Transverse colon (tissue), 4 donors: Measurements from ENCODE around the gene TIMD4. TPM values are rescaled to one million over a fixed set of nuclear protein-coding genes. Genes with fewer than 3 reads are reported as not detected.
"Not testable (repeated sequence)": the region's sequence is repeated elsewhere in the genome, so short reads cannot be mapped to it uniquely, and the experiment has no call there.

Source experiments
- DNase-seq: peaks from one replicate; pipeline ENCODE4 v3.0.0-alpha.2; 2019
- H3K27ac ChIP-seq, 4 donors: fragments of 200-600 bp; sonication (generic); 2 replicates each; pipeline ENCODE4 v1.5.1; 2016 to 2018; ENCODE audit warnings: inconsistent platforms in 4 of 4
- H3K27me3 ChIP-seq: fragments of 200-600 bp; sonication (generic); 2 replicates; pipeline ENCODE4 v1.5.1; 2017; ENCODE audit warnings: inconsistent platforms
- H3K36me3 ChIP-seq, 4 donors: fragments of 200-600 bp; sonication (generic); 2 replicates each; pipeline ENCODE4 v1.5.1; 2017 to 2019; ENCODE audit warnings: inconsistent platforms in 4 of 4
- H3K4me1 ChIP-seq, 4 donors: fragments of 200-600 bp; sonication (generic); 2 replicates each; pipeline ENCODE4 v1.5.1; 2017 to 2020; ENCODE audit warnings: inconsistent platforms in 4 of 4
- H3K4me3 ChIP-seq, 4 donors: fragments of 200-600 bp; sonication (generic); 1 replicate in 1 of 4; 2 replicates in 3 of 4; pipeline versions ENCODE4 v1.5.1 to v1.6.1; 2017 to 2019; ENCODE audit warnings: inconsistent platforms in 4 of 4
- H3K9me3 ChIP-seq, 2 donors: fragments of 200-600 bp; sonication (generic); 2 replicates each; pipeline ENCODE4 v1.5.1; 2017 to 2019; ENCODE audit warnings: inconsistent platforms in 2 of 2
- EP300 ChIP-seq: sonication (generic); formaldehyde crosslinking; IDR thresholded peaks from one replicate; pipeline ENCODE4 v1.6.1; 2017; ENCODE audit warnings: antibody characterized with exemption, low read depth
- POLR2A ChIP-seq: fragments of 450-650 bp; IDR thresholded peaks from one replicate; pipeline ENCODE4 v1.6.1; 2016; ENCODE audit warnings: antibody characterized with exemption, mild to moderate bottlenecking, moderate library complexity
- POLR2AphosphoS5 ChIP-seq, 3 donors: sonication (generic); formaldehyde crosslinking; IDR thresholded peaks; one replicate each; pipeline ENCODE4 v1.6.1; 2016; ENCODE audit warnings: antibody characterized with exemption in 3 of 3
- WGBS, 2 donors: methylation state at CpG; one replicate each; pipeline ENCODE4 v1.1.5; 2018; ENCODE audit warnings: low coverage in 1 of 2; 5-methylcytosine and 5-hydroxymethylcytosine counted together
- in situ Hi-C, 4 donors: fragments of 200-750 bp; cut with MboI; loops; one replicate each; pipeline versions ENCODE4 v1.15.0 to v1.15.1; 2017; ENCODE audit warnings: low sequenced_read_pairs in 3 of 4, low pct_ligation_motif_present in 1 of 4, low pct_unique_long_range_greater_than_20kb in 1 of 4
- intact Hi-C: fragments of 100-400 bp; cut with DNase I; formaldehyde crosslinking; loops from one replicate; pipeline ENCODE4 v1.15.1; 2023; ENCODE audit warnings: low total_unique reads
- total RNA-seq, 4 donors: library from RNA; depleted of rRNA; stranded (reverse); fragments of >200 nt; gene quantifications; one replicate each; pipeline ENCODE4 v1.1.0, GENCODE V29; 2016
- TF ChIP-seq, protein P1 (sequence below), 5 experiments: fragments of 200-600 bp in 3 of 5; fragments of 450-650 bp in 2 of 5; sonication (generic) in 3 of 5; IDR thresholded peaks; 1 replicate in 2 of 5; 2 replicates in 3 of 5; pipeline ENCODE4 v1.5.1; 2016 to 2017; ENCODE audit warnings: antibody characterized with exemption in 5 of 5, inconsistent platforms in 3 of 5, mild to moderate bottlenecking in 2 of 5, moderate library complexity in 1 of 5

The TIMD4 gene
- total RNA-seq, 4 donors from 2014 or later: 1.4 to 3.0 (median 2.3) TPM

DNA sequence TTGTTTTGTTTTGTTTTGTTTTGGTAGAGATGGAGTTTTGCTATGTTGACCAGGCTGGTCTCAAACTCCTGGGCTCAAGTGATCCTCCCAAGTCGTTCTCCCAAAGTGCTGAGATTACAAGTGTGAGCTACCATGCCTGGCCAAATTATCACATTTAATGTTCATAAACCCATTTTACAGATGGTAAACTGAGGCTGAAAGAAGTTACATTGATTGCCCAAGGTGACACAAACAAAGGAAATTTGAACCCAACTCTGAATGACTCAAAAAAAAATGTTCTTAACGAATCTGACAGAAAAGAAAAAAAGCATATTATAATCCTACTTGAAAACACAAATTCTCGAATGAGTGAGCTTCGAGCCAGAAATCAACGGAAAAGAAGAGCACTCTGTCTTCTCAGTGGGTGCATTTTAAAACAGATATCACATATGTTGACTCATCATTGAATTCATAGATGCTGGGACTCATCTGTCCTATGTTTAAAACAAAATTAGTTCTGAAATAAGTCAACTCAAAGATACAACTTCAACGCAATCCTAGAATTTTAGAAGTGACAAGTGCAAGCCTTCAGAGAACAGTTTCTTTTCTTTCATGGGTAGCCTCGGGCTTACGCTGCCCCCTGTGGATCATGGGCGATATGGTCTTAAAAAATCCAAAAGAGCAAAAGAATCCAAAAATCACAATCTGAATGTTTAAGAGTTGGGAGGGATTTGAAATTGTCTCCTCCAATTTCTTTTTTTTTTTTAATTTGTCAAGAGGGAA lies 28.4 kb downstream of the TIMD4 start:
- Histone ChIP-seq H3K27ac (no peak overlapping the region), H3K9me3 (no peaks in the 10 kb centered on the region), H3K27me3 (no peaks in the 10 kb centered on the region), H3K4me3 (no peak overlapping the region), H3K36me3 (no peaks in the 10 kb centered on the region), H3K4me1 (no peaks in the 10 kb centered on the region)
- WGBS, 2 donors: 60 to 66% methylated on average over 4 to 9 of the region's 9 CpGs
- in situ Hi-C loops: no loop called here
- TF ChIP-seq POLR2A (no peak), POLR2AphosphoS5 (IDR thresholded peaks at IDR 0.05) (no peak), EP300 (no peak)
- TF ChIP-seq, protein P1, sequence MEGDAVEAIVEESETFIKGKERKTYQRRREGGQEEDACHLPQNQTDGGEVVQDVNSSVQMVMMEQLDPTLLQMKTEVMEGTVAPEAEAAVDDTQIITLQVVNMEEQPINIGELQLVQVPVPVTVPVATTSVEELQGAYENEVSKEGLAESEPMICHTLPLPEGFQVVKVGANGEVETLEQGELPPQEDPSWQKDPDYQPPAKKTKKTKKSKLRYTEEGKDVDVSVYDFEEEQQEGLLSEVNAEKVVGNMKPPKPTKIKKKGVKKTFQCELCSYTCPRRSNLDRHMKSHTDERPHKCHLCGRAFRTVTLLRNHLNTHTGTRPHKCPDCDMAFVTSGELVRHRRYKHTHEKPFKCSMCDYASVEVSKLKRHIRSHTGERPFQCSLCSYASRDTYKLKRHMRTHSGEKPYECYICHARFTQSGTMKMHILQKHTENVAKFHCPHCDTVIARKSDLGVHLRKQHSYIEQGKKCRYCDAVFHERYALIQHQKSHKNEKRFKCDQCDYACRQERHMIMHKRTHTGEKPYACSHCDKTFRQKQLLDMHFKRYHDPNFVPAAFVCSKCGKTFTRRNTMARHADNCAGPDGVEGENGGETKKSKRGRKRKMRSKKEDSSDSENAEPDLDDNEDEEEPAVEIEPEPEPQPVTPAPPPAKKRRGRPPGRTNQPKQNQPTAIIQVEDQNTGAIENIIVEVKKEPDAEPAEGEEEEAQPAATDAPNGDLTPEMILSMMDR (IDR thresholded peaks at IDR 0.05): peak; percentile 22 to 43 (median 35)
- peak; percentile 37 for DNase-seq
- intact Hi-C loops: no loop called here

DNA sequence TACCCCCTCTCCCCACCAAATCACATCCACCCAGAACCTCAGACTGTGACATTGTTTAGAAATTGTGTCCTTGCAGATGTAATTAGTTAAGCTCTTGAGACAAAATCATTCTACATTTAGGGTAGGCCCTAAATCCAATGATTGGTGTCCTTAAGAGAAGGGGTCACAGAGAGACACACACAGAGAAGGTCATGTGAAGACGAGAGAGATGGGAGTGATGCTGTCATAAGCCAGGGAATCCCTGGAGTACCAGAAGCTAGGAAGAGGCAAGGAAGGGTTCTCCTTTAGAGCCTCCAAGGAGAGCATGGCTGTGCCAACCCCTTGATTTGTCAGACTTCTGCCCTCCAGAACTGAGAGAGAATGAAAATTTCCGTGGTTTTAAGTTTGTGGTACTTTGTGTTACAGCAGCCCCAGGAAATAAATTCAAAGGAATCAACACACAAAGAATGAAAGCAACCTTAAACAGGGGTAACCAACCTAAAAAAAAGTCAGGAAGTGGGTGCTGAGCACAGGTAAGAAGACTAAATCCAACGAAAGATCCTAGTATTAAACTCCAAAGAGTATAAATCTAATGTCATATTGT lies 33.6 kb downstream of the TIMD4 start:
- Histone ChIP-seq H3K27ac (no peak overlapping the region), H3K36me3 (no peaks in the 10 kb centered on the region), H3K9me3 (no peaks in the 10 kb centered on the region), H3K4me3 (no peak overlapping the region), H3K27me3 (no peaks in the 10 kb centered on the region), H3K4me1 (no peaks in the 10 kb centered on the region)
- DNase-seq: no peak
- intact Hi-C loops: no loop called here
- in situ Hi-C loops: no loop called here
- WGBS, 2 donors: 20 to 77% methylated on average over 1 to 3 of the region's 3 CpGs
- TF ChIP-seq, protein P1 (IDR thresholded peaks at IDR 0.05): no peak
- no peak for TF ChIP-seq POLR2A

DNA sequence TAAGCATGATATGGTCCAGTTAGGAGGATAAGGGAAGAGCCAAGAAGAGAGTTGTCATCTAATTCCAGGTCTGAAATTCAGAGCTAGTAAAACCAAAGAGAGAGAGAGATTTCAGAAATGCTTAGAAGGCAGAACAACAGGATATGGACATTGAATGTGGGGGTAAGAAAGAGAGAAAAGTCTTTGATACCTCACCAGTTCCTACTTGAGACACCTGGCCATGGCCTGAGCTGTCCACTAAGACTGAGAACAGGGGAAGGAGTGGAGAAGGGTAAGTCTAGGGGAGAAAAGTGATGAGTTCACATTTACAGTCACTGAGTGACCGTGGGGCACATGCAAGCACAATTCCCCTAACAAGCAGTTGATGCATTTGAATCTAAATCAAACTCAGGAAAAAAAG lies 35.5 kb downstream of the TIMD4 start:
- in situ Hi-C loops (no loop called here), intact Hi-C loops (no loop called here)
- H3K27ac ChIP-seq: no peak overlapping the region
- no peaks in the 10 kb centered on the region for H3K4me1 ChIP-seq
- WGBS, 2 donors: 85 to 100% methylated on average over 1 of the region's 1 CpG
- TF ChIP-seq, protein P1 (IDR thresholded peaks at IDR 0.05): no peak
- no peak for TF ChIP-seq EP300
- H3K36me3 ChIP-seq: no peaks in the 10 kb centered on the region
- H3K4me3 ChIP-seq: no peak overlapping the region
- no peaks in the 10 kb centered on the region for H3K9me3 ChIP-seq
- H3K27me3 ChIP-seq: no peaks in the 10 kb centered on the region
- DNase-seq: no peak

- H3K27me3 ChIP-seq, H3K9me3 ChIP-seq, H3K4me1 ChIP-seq, H3K36me3 ChIP-seq, intact Hi-C loops, DNase-seq, H3K4me3 ChIP-seq, H3K27ac ChIP-seq, in situ Hi-C loops: not testable (repeated sequence)
- WGBS, 2 donors: 49 to 77% methylated on average over 4 of the region's 4 CpGs
These were observed 37.3 kb downstream of the TIMD4 start for GRCh38 chr5:156925767-156926166.
